GM19395 (cell line): Measurements from ENCODE around the gene OTUD5.

Source experiments
- ATAC-seq: cut with Tn5 transposase; IDR thresholded peaks from one replicate; pipeline ENCODE4 v1.9.1; 2021; ENCODE audit warnings: mild to moderate bottlenecking, moderate library complexity; ENCODE audit not compliant: unreplicated experiment

Gene OTUD5

GRCh38 chrX:48974033-48974432 is 16.6 kb upstream of the OTUD5 start:
- ATAC-seq = no peak

DNA sequence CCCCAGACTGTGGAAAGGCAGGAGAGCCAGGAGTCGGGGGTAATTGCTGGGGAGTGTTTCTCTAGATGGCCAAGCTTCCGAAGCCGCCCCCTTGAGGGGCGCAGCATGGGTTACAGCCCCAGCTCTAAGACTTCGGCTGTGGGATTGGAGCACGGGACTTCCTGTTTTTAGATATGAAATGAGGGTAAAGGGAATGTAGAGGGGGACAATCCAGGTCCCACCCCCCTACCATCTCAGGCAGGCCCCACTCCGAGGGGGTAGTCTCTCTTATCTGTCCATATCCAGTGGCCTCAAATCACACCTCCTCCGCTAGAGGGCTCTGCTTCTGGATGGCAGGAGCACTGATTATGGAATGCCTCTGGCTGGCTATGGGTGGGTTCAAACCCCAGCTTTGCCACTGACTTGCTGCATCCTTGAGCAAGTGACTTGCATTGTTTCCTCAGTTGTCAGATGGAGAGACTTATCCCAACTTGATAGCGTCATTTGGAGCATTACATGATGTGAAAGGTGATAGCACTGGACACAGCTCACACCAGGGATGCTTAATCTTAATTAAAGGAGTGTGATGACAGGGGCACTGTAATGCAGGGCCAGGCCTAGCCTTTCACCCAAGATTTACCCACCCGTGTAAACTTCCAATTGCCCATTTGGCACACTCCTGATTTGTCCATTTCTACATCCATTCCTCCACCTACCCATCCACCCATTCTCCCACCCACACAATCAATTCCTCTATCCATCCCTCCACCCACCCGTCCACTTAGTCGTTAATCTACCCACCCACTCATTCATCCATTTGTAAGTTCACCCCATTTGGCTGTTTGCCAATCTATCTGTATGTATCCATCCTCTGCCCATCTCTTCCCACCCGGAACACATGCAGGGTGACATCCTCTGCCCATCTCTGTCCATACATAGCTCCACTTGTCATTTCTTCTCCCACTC is 15.1 kb upstream of the OTUD5 start:
- ATAC-seq = peak; percentile 50

DNA sequence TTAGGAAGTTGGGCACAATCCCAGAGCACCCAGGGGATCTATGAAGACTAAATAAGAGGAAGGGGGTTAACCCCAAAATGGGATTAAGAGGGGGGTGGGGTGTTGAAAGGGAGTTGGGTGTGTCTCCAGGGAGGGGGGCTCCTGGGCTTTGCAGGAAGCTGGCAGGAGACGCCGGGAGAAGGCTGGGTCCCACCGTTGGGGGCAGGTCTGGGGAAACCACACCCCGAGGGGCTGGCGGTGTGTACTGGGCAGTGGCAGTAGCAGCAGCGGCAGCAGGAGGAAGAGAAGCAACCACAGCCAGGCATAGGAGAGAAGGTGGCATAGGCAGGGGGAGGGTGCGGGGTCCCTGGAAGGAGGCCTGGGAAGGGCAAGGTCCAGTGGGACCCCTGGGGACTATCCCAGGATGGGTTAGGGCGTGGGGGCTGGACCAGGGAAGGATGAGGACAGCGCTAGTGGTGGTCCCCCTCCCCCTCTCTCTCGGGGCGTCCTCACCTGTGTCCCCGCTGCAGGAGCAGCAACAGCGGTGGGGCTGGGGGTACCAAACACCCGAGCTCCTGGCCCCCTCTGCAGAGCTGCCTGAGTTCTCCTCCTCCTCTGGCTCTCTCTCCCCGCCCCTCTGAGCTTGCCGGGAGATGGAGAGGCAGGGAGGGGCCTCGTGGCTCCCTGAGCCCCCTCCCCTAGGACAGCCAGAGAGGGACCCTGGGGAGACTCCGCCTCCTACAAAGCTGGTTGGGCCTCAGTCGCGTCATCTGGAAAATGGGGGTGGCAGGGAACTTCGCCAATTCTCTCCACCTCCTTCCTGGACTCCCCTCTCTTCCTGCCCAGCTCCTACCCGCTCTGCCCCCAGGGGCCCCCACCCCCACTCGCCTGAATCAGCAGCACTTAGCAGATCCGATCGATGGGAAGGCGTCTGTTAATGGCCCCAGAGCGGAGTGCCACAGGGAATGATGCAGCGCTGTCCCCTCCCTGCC is 14.1 kb upstream of the OTUD5 start, which contains the start of gene KCND1:
KCND1 (minus strand) TSS at position 596 of the 971 bp plus-strand sequence. CDS start 1,573 bp downstream, outside the sequence.
- no peak for ATAC-seq

- no peak for ATAC-seq
These were observed 12.1 kb upstream of the OTUD5 start for GRCh38 chrX:48969471-48969870.

- ATAC-seq = no peak
These were observed 11.0 kb upstream of the OTUD5 start for GRCh38 chrX:48968377-48968776.

GRCh38 chrX:48966796-48967579 is 9.6 kb upstream of the OTUD5 start:
- no peak for ATAC-seq

- no peak for ATAC-seq
These were observed 8.6 kb upstream of the OTUD5 start for GRCh38 chrX:48965959-48966358.

- ATAC-seq = no peak
These were observed 4.2 kb upstream of the OTUD5 start for GRCh38 chrX:48961585-48962091.

DNA sequence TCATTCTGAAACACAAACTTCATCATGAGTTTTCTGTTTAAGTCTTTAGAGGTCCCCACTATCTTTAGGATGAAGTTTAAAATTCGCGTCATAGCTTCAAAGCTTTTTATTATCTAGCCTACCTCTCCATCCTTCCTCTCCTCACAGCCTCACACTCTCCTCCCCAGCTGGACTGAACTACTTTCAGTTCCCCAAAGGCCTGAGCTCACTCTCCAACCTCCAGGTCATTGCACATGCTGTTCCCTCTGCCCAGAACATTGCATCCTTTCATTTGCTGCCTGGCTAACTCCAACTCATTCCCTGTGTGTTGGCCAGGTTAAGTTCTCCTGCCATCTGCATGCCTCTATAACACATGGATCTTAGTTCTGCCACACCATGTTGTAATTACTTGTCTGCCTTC is 2.9 kb upstream of the OTUD5 start:
- no peak for ATAC-seq

- no peak for ATAC-seq
These were observed 1.3 kb upstream of the OTUD5 start for GRCh38 chrX:48958635-48959094.

- peak; percentile 86 for ATAC-seq
These were observed 624 bp upstream of the OTUD5 start for GRCh38 chrX:48957827-48958634.

GRCh38 chrX:48956728-48957414 is 536 bp downstream of the OTUD5 start:
- ATAC-seq = no peak

- ATAC-seq = no peak
These were observed 8.8 kb downstream of the OTUD5 start for GRCh38 chrX:48948589-48948988.

DNA sequence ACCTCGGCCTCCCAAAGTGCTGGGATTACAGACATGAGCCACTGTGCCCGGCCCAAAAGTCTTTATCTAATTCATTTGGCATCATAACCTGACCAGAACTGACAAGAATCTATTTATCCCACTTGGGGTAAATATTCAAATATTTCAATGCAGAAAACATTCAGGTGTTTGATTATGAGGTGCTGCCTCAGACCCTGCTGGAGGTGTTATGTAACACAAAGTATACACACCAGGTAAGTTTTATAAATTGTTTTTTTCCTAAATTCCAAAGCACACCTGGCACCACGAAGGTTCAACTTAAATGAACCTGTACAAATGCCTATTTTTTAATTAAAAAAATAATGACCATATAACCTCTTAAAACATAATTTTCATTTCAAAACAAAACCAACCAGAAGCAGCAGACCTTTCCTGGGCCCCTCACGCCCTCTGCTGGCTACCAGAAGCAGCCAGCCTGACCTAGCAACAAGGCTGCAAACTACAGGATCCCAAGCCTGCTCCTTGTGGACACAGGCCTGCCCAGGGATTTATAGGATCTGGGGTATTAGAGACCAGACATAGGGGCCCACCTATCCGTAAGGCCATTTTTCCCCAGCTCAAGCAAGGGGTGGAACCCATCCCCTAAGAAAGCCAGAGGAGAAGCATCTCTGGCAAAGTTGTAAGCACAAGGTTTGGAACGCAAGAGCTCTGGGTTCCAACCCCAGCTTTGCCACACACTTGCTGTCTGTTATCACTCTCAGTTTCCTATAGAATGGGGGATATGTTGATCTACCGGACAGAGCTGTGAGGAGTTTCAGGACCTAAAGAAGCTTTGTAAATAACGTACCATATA is 11.7 kb downstream of the OTUD5 start:
- ATAC-seq = peak; percentile 64

DNA sequence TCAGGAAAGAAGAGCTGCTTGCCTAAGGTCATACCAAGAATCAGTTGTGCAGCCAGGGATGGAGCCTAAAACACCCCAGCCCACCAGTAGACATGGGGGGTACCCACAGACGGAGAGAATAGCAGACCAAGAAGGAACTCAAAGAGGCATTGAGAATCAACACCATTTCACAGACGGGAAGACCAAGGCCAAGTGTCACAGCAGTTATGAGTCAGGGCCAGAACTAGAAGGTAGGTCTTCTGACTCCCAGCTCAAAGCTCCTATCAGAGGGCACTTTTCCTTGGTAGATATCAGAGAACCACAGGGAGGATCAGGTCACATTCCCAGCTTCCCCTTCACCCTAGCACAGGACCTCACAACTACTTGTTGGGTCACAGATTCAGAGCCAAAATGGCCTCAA is 14.5 kb downstream of the OTUD5 start:
- no peak for ATAC-seq

GRCh38 chrX:48940404-48940955 is 16.9 kb downstream of the OTUD5 start:
- ATAC-seq = no peak

DNA sequence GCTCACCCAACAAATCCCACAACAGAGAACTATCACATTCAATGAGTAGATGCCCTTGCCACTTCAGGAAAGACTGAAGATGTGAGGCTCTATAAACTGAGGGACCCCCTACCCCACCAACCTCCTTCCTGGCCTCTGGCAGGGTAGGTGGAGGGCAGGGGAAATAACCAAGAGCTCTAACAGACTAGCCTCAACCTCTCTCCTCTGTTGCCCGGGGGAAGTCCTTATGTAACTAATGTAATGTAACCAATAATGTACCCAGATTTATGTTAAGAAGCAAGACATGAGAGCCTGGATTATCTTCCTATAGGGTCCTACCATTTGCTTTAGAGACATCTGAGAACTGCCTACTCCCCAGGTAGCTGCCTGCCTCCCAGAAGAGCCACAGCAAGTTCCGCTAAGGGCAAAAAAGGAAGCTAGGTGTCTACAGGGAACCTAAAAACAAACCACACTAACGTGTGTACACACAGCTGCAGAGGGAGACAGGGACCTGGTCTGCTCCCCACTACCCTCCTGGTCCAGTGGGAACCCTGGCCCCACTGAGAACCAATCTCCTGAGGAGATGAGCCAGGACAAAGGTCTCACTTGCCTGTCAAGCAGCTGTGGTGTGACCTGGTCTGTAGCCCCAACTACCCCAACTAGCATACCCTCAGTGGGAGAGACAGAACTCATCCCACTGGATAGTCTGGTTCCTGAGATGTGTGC is 17.7 kb downstream of the OTUD5 start:
- ATAC-seq = no peak
